ENCODE results near the gene FOCAD.

The FOCAD gene

GRCh38 chr9:20985851-20986600 lies 302.0 kb downstream of the FOCAD start:
- no peak overlapping the region for H3K27ac ChIP-seq
- H3K9me3 ChIP-seq (ENCODE audit: control insufficient read depth, low read length) = no peaks in the 10 kb centered on the region
- H3K9ac ChIP-seq = no peak overlapping the region

GRCh38 chr9:20987521-20987920 lies 303.5 kb downstream of the FOCAD start:
- Histone ChIP-seq H3K27ac (no peak overlapping the region), H3K4me3 (ENCODE audit: low read depth, low read length) (no peak overlapping the region), H2AFZ (no peak overlapping the region), H3K79me2 (no peaks in the 10 kb centered on the region), H3K9me3 (ENCODE audit: control insufficient read depth, low read length) (no peaks in the 10 kb centered on the region), H3K36me3 (ENCODE audit: control insufficient read depth, insufficient read depth, low read length) (no peaks in the 10 kb centered on the region), H3K4me1 (no peaks in the 10 kb centered on the region), H3K4me2 (ENCODE audit: low read length) (no peak overlapping the region), H3K9ac (no peak overlapping the region), H3K27me3 (ENCODE audit: control insufficient read depth, insufficient read depth, low read length) (no peaks in the 10 kb centered on the region)
- no peak for TF ChIP-seq CTCF (IDR thresholded peaks at IDR 0.05)

More at GRCh38 chr9:20985851-20986600, 302.0 kb downstream of the FOCAD start:
- TF ChIP-seq CTCF (IDR thresholded peaks at IDR 0.05) = no peak
- peaks cover 3% of the 10 kb centered on the region for H3K4me1 ChIP-seq
- no peaks in the 10 kb centered on the region for H3K27me3 ChIP-seq (ENCODE audit: control insufficient read depth, insufficient read depth, low read length)
- no peak overlapping the region for H3K4me3 ChIP-seq (ENCODE audit: low read depth, low read length)
- no peaks in the 10 kb centered on the region for H3K36me3 ChIP-seq (ENCODE audit: control insufficient read depth, insufficient read depth, low read length)
- H3K4me2 ChIP-seq (ENCODE audit: low read length) = no peak overlapping the region
- H2AFZ ChIP-seq = no peak overlapping the region
- H3K79me2 ChIP-seq = no peaks in the 10 kb centered on the region

- no peaks in the 10 kb centered on the region for H3K9me3 ChIP-seq (ENCODE audit: control insufficient read depth, low read length)
These were observed 304.0 kb downstream of the FOCAD start for GRCh38 chr9:20988061-20988460.

GRCh38 chr9:20988671-20989315 lies 304.7 kb downstream of the FOCAD start:
- H3K27me3 ChIP-seq (ENCODE audit: control insufficient read depth, insufficient read depth, low read length) = no peaks in the 10 kb centered on the region
- TF ChIP-seq CTCF (IDR thresholded peaks at IDR 0.05) = no peak
- no peak overlapping the region for H3K27ac ChIP-seq
- H3K4me3 ChIP-seq (ENCODE audit: low read depth, low read length) = no peak overlapping the region
- H3K4me2 ChIP-seq (ENCODE audit: low read length) = no peak overlapping the region
- H3K4me1 ChIP-seq = no peaks in the 10 kb centered on the region
- H2AFZ ChIP-seq = no peak overlapping the region
- no peaks in the 10 kb centered on the region for H3K9me3 ChIP-seq (ENCODE audit: control insufficient read depth, low read length)
- H3K36me3 ChIP-seq (ENCODE audit: control insufficient read depth, insufficient read depth, low read length) = no peaks in the 10 kb centered on the region
- H3K9ac ChIP-seq = no peak overlapping the region
- H3K79me2 ChIP-seq = no peaks in the 10 kb centered on the region

More at GRCh38 chr9:20988061-20988460, 304.0 kb downstream of the FOCAD start:
- Histone ChIP-seq H3K4me2 (ENCODE audit: low read length) (no peak overlapping the region), H3K27me3 (ENCODE audit: control insufficient read depth, insufficient read depth, low read length) (no peaks in the 10 kb centered on the region), H3K4me1 (no peaks in the 10 kb centered on the region), H3K36me3 (ENCODE audit: control insufficient read depth, insufficient read depth, low read length) (no peaks in the 10 kb centered on the region), H3K79me2 (no peaks in the 10 kb centered on the region), H3K4me3 (ENCODE audit: low read depth, low read length) (no peak overlapping the region), H3K27ac (no peak overlapping the region), H2AFZ (no peak overlapping the region), H3K9ac (no peak overlapping the region)
- no peak for TF ChIP-seq CTCF (IDR thresholded peaks at IDR 0.05)
